Astrocyte (in vitro differentiated cells and primary cell): ENCODE data around the gene AUTS2. TPM values are rescaled to one million over a fixed set of nuclear protein-coding genes. Genes with fewer than 3 reads are reported as not detected.

Experiments
- DNase-seq: peaks from one replicate; pipeline ENCODE4 v3.0.0-alpha.2; 2010; ENCODE audit warnings: low read depth
- FAIRE-seq: peaks from 2 replicates; lab custom pipeline; 2011; peaks lifted over from hg19 to GRCh38; lab: Jason Lieb, UNC
- H2AFZ ChIP-seq: 2 replicates; pipeline ENCODE4 v1.6.0; 2012; ENCODE audit warnings: low read depth, low read length, inconsistent platforms
- H3K27ac ChIP-seq: 2 replicates; pipeline ENCODE4 v1.5.1; 2011; ENCODE audit warnings: low read depth, low read length, inconsistent platforms
- H3K27me3 ChIP-seq: 2 replicates; pipeline ENCODE4 v1.6.0; 2011; ENCODE audit warnings: low read length, inconsistent platforms; ENCODE audit not compliant: insufficient read depth
- H3K36me3 ChIP-seq: 2 replicates; pipeline ENCODE4 v1.5.1; 2011; ENCODE audit warnings: low read length, inconsistent platforms; ENCODE audit not compliant: insufficient read depth
- H3K4me1 ChIP-seq: 2 replicates; pipeline ENCODE4 v1.5.1; 2011; ENCODE audit warnings: low read length, inconsistent platforms; ENCODE audit not compliant: insufficient read depth
- H3K4me2 ChIP-seq: 2 replicates; pipeline ENCODE4 v1.6.0; 2012; ENCODE audit warnings: low read length, inconsistent platforms
- H3K4me3 ChIP-seq: 2 replicates; pipeline ENCODE4 v1.5.1; 2011; ENCODE audit warnings: low read depth, mild to moderate bottlenecking, low read length, inconsistent platforms; ENCODE audit not compliant: insufficient read depth
- H3K79me2 ChIP-seq: 2 replicates; pipeline ENCODE4 v1.6.0; 2012; ENCODE audit warnings: mild to moderate bottlenecking, low read length, inconsistent platforms; ENCODE audit not compliant: insufficient read depth
- H3K9ac ChIP-seq: 2 replicates; pipeline ENCODE4 v1.6.0; 2012; ENCODE audit warnings: mild to moderate bottlenecking, low read length, inconsistent platforms
- H3K9me3 ChIP-seq: 2 replicates; pipeline ENCODE4 v1.5.1; 2012; ENCODE audit warnings: low read depth, mild to moderate bottlenecking, low read length, inconsistent platforms; ENCODE audit not compliant: insufficient read depth
- H4K20me1 ChIP-seq: 2 replicates; pipeline ENCODE4 v1.6.0; 2012; ENCODE audit warnings: low read length, inconsistent platforms; ENCODE audit not compliant: insufficient read depth
- H3K27ac Mint-ChIP-seq: one replicate; pipeline ENCODE4 v1.8.0; 2021; ENCODE audit warnings: mild to moderate bottlenecking, mixed read lengths; ENCODE audit not compliant: unreplicated experiment
- H3K27me3 Mint-ChIP-seq: one replicate; pipeline ENCODE4 v1.8.0; 2021; ENCODE audit warnings: low read depth, mixed read lengths; ENCODE audit not compliant: unreplicated experiment
- H3K36me3 Mint-ChIP-seq: one replicate; pipeline ENCODE4 v1.8.0; 2021; ENCODE audit warnings: low read depth, mixed read lengths; ENCODE audit not compliant: unreplicated experiment
- H3K4me1 Mint-ChIP-seq: one replicate; pipeline ENCODE4 v1.8.0; 2021; ENCODE audit warnings: low read depth, mixed read lengths; ENCODE audit not compliant: unreplicated experiment
- H3K4me3 Mint-ChIP-seq: one replicate; pipeline ENCODE4 v1.8.0; 2021; ENCODE audit warnings: mild to moderate bottlenecking, moderate library complexity, mixed read lengths; ENCODE audit not compliant: unreplicated experiment
- H3K9me3 Mint-ChIP-seq: one replicate; pipeline ENCODE4 v1.8.0; 2021; ENCODE audit warnings: mild to moderate bottlenecking, mixed read lengths; ENCODE audit not compliant: unreplicated experiment
- CTCF ChIP-seq: IDR thresholded peaks from 2 replicates; pipeline ENCODE4 v1.5.1; 2011; ENCODE audit warnings: low read depth, mild to moderate bottlenecking, inconsistent platforms, low read length, moderate library complexity; ENCODE audit not compliant: insufficient read depth
- EZH2 ChIP-seq: IDR thresholded peaks from 2 replicates; pipeline ENCODE4 v1.6.1; 2012; ENCODE audit warnings: mild to moderate bottlenecking, low read length, inconsistent platforms; ENCODE audit not compliant: insufficient read depth
- total RNA-seq: library from RNA; stranded (reverse); gene quantifications from 2 replicates; pipeline ENCODE4 v1.2.1, GENCODE V29; 2021

Gene AUTS2
- total RNA-seq, 1 donor from 2014 or later, result 73.2 TPM

GRCh38 chr7:69994886-69995542, 396.7 kb downstream of the AUTS2 start:
- peaks cover 45% of the 10 kb centered on the region for H4K20me1 ChIP-seq
- H3K36me3 ChIP-seq, result no peaks in the 10 kb centered on the region
- no peaks in the 10 kb centered on the region for H3K4me1 ChIP-seq
- DNase-seq (no peak), FAIRE-seq (no peak)
- no peak overlapping the region for H2AFZ ChIP-seq
- H3K4me3 ChIP-seq, result no peak overlapping the region
- no peaks in the 10 kb centered on the region for H3K9me3 Mint-ChIP-seq
- H3K9me3 ChIP-seq, result no peaks in the 10 kb centered on the region
- no peaks in the 10 kb centered on the region for H3K27me3 ChIP-seq
- H3K9ac ChIP-seq, result no peak overlapping the region
- H3K27me3 Mint-ChIP-seq, result no peaks in the 10 kb centered on the region
- no peak for TF ChIP-seq EZH2
- no peak overlapping the region for H3K4me3 Mint-ChIP-seq
- no peaks in the 10 kb centered on the region for H3K36me3 Mint-ChIP-seq
- no peaks in the 10 kb centered on the region for H3K4me1 Mint-ChIP-seq
- H3K27ac ChIP-seq, result no peak overlapping the region
- H3K79me2 ChIP-seq, result no peaks in the 10 kb centered on the region
- H3K4me2 ChIP-seq, result no peak overlapping the region
- no peak overlapping the region for H3K27ac Mint-ChIP-seq

- Histone ChIP-seq H3K27me3 (no peaks in the 10 kb centered on the region), H3K9me3 (no peaks in the 10 kb centered on the region), H3K36me3 (no peaks in the 10 kb centered on the region), H3K4me2 (no peak overlapping the region), H2AFZ (no peak overlapping the region), H4K20me1 (peaks cover 43% of the 10 kb centered on the region), H3K27ac (no peak overlapping the region), H3K79me2 (no peaks in the 10 kb centered on the region), H3K4me3 (no peak overlapping the region), H3K9ac (no peak overlapping the region), H3K4me1 (no peaks in the 10 kb centered on the region)
- no peak for TF ChIP-seq EZH2
- TF ChIP-seq CTCF, result no peak
- DNase-seq (no peak), FAIRE-seq (no peak)
- Mint-ChIP-seq H3K4me1 (no peaks in the 10 kb centered on the region), H3K9me3 (no peaks in the 10 kb centered on the region), H3K4me3 (no peak overlapping the region), H3K27ac (no peak overlapping the region), H3K27me3 (no peaks in the 10 kb centered on the region), H3K36me3 (no peaks in the 10 kb centered on the region)
These were observed 397.8 kb downstream of the AUTS2 start for GRCh38 chr7:69996121-69996520.

GRCh38 chr7:70000737-70001348, 402.6 kb downstream of the AUTS2 start:
- Histone ChIP-seq H2AFZ (no peak overlapping the region), H3K4me2 (no peak overlapping the region), H3K9ac (no peak overlapping the region), H3K4me3 (no peak overlapping the region), H4K20me1 (peaks cover 13% of the 10 kb centered on the region), H3K36me3 (no peaks in the 10 kb centered on the region), H3K4me1 (no peaks in the 10 kb centered on the region), H3K9me3 (no peaks in the 10 kb centered on the region), H3K79me2 (no peaks in the 10 kb centered on the region), H3K27ac (no peak overlapping the region), H3K27me3 (no peaks in the 10 kb centered on the region)
- Mint-ChIP-seq H3K4me3 (no peak overlapping the region), H3K27ac (no peak overlapping the region), H3K9me3 (no peaks in the 10 kb centered on the region), H3K4me1 (peaks cover under 1% of the 10 kb centered on the region), H3K27me3 (no peaks in the 10 kb centered on the region), H3K36me3 (no peaks in the 10 kb centered on the region)
- no peak for DNase-seq
- no peak for TF ChIP-seq EZH2
- TF ChIP-seq CTCF, result no peak
- no peak for FAIRE-seq
